HL-60/S4 treated with retinoic acid at 250 ng/mL for 4 days and 3 days (cell line): ENCODE results near the gene HMMR.
"Not testable (repeated sequence)": the region's sequence is repeated elsewhere in the genome, so short reads cannot be mapped to it uniquely, and the experiment has no call there.

Source experiments
- in situ Hi-C: fragments of 300-500 bp; cut with MboI; formaldehyde crosslinking; loops from 2 replicates; pipeline ENCODE4 v1.7.0; 2022; ENCODE audit warnings: low sequenced_read_pairs

Gene HMMR

GRCh38 chr5:163460562-163461171, at the start of gene HMMR:
Gene HMMR (plus strand): TSS chr5:163460632. CDS start chr5:163460693, 61 bp downstream.
- in situ Hi-C loops, result no loop called here

GRCh38 chr5:163415673-163416072, 44.8 kb upstream of the HMMR start:
- in situ Hi-C loops, result not testable (repeated sequence)

- in situ Hi-C loops, result no loop called here
Measured at GRCh38 chr5:163424836-163425235, 35.6 kb upstream of the HMMR start.

- in situ Hi-C loops, result not testable (repeated sequence)
Measured at GRCh38 chr5:163426128-163426527, 34.3 kb upstream of the HMMR start.

- in situ Hi-C loops, result no loop called here
Measured at GRCh38 chr5:163432544-163432943, 27.9 kb upstream of the HMMR start.

GRCh38 chr5:163433271-163433670, 27.2 kb upstream of the HMMR start:
- in situ Hi-C loops, result no loop called here

- in situ Hi-C loops, result no loop called here
Measured at GRCh38 chr5:163434401-163434866, 26.0 kb upstream of the HMMR start.

- in situ Hi-C loops, result no loop called here
Measured at GRCh38 chr5:163436515-163436914, 23.9 kb upstream of the HMMR start.

- in situ Hi-C loops, result no loop called here
Measured at GRCh38 chr5:163437011-163437308, 23.5 kb upstream of the HMMR start.

- in situ Hi-C loops, result no loop called here
Measured at GRCh38 chr5:163437309-163438182, 22.9 kb upstream of the HMMR start, which contains the start of gene CCNG1. Gene CCNG1 (plus strand): TSS chr5:163437595. CDS start chr5:163439257, 1,662 bp downstream.

GRCh38 chr5:163439092-163439425, 21.4 kb upstream of the HMMR start:
- in situ Hi-C loops, result no loop called here

GRCh38 chr5:163440954-163441353, 19.5 kb upstream of the HMMR start:
- in situ Hi-C loops, result no loop called here

- in situ Hi-C loops, result no loop called here
Measured at GRCh38 chr5:163444526-163444925, 15.9 kb upstream of the HMMR start.

GRCh38 chr5:163445345-163445744, 15.1 kb upstream of the HMMR start:
- in situ Hi-C loops, result no loop called here

GRCh38 chr5:163447191-163447590, 13.2 kb upstream of the HMMR start:
- in situ Hi-C loops, result no loop called here

- in situ Hi-C loops, result no loop called here
Measured at GRCh38 chr5:163447875-163448274, 12.6 kb upstream of the HMMR start.

GRCh38 chr5:163448491-163448890, 11.9 kb upstream of the HMMR start:
- in situ Hi-C loops, result no loop called here

GRCh38 chr5:163451489-163451888, 8.9 kb upstream of the HMMR start:
- in situ Hi-C loops, result no loop called here

- in situ Hi-C loops, result no loop called here
Measured at GRCh38 chr5:163453705-163454104, 6.7 kb upstream of the HMMR start.

GRCh38 chr5:163455406-163455805, 5.0 kb upstream of the HMMR start:
- in situ Hi-C loops, result not testable (repeated sequence)

GRCh38 chr5:163456029-163456589, 4.3 kb upstream of the HMMR start:
- in situ Hi-C loops, result no loop called here

- in situ Hi-C loops, result no loop called here
Measured at GRCh38 chr5:163456840-163457239, 3.6 kb upstream of the HMMR start.
